ENCODE measurements around the gene TIE1.

The TIE1 gene

GRCh38 chr1:43344267-43344850 lies 43.6 kb downstream of the TIE1 start:
- DNase-seq: no peak

GRCh38 chr1:43345120-43345519 lies 44.3 kb downstream of the TIE1 start:
- DNase-seq: no peak

GRCh38 chr1:43346636-43347035 lies 45.9 kb downstream of the TIE1 start:
- no peak for DNase-seq

DNA sequence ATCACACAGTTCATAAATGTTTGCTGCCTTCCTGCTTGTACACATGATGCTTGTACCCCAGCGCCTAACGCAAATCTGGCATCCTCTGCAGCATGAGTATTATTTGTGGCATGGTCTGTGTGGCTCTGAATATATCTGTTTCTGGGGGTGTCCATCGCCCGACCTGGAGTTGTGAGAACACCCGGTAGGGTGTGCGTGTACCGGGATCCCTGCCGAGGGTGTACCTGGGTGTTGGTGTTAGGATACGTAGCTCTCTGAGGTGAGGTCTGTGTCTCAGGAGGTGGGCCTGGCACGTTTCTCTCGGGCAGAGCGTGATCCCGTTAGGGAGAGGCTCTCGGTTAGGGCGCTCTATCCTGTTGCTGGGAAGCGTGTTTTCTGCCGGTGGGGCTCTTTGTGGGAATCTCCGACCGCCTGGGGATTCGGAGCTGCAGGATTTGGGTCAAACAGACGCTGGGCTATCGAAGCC lies 47.6 kb downstream of the TIE1 start:
- DNase-seq: no peak

GRCh38 chr1:43348809-43349593 lies 48.2 kb downstream of the TIE1 start:
- no peak for DNase-seq

- no peak for DNase-seq
Observed at GRCh38 chr1:43349594-43350306, 49.0 kb downstream of the TIE1 start.

DNA sequence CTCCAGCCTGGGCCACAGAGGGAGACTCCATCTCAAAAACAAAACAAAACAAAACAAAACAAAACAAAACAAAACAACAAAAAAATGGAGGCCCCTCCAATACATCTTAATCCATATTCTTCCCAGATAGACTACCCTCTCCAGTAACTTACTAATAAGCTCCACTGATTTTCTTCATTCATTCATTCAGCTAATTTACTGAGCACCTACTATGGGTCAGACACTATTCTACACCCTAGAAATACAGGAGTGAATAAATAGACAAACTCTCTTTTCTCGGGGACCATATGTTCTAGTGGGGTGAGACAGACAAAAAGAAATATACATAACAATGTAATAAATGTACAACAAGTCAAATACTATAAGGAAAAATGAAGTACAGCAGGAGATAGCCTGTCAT lies 50.2 kb downstream of the TIE1 start:
- DNase-seq: no peak

DNA sequence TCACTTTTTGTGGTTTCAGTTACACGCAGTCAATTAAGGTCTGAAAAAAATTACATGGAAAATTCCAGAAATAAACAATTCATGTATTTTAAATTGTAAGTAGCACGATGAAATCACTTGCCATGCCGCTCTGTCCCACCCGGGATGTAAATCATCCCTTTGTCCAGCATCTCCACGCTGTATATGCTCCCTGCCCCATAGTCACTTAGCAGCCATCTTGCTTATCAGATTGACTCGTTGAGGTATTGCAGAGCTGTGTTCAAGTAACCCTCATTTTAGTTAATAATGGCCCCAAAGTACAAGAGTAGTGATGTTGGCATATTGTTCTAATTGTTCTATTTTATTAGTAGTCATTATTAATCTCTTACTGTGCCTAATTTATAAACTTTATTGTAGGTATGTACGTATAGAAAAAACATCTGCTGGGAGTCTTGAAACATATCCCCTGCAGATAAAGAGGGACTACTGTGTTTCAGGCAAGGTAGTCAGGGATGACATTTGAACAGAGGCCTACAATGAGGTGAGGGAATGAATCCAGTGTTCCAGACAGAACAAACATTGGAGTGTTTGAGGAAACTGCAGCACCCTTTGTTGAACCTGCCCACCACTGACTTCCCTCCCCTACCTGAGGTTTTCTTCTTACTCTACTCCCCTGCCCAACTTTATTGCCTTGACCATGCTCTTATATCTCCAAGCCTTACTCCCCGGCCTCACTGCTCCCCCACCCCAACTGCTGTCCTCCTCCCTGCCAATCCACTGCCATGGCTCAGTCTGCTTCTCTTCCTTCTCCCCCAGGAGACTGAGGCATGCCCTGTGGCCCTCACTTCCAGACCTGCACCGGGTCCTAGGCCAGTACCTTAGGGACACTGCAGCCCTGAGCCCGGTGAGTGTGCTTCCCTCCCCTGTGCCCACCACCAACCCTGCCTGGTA lies 50.9 kb downstream of the TIE1 start:
- DNase-seq: no peak

DNA sequence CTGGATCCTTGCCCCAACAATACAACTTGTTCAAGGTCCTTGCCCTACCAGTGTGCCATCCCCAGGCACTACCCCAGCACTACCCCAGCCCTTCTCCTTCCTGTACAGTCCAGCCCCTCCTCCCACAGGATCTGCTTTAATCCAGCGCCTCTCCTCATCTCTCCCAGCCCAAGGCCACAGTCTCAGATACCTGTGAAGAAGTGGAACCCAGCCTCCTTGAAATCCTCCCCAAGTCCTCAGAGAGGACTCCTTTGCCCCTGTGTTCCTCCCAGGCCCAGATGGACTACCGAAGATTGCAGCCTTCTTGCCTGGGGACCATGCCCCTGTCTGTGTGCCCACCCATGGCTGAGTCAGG lies 51.5 kb downstream of the TIE1 start:
- no peak for DNase-seq

DNA sequence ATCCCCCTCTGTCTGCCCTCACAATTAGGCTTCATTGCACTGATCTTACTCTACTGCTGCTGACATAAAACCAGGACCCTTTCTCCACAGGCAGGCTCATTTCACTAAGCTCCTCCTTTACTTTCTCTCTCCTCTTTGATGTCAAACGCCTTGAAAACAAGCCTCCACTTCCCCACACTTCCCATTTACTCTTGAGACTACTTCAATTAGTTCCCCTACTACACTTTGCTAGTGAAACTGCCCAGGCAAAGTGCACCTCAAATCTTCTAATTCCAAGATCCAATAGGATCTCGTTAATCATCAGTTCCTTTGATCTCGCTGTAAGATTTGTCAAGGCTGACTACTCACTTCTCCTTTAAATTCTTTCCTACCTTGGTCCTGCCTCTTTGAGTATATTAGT lies 52.1 kb downstream of the TIE1 start:
- no peak for DNase-seq

DNA sequence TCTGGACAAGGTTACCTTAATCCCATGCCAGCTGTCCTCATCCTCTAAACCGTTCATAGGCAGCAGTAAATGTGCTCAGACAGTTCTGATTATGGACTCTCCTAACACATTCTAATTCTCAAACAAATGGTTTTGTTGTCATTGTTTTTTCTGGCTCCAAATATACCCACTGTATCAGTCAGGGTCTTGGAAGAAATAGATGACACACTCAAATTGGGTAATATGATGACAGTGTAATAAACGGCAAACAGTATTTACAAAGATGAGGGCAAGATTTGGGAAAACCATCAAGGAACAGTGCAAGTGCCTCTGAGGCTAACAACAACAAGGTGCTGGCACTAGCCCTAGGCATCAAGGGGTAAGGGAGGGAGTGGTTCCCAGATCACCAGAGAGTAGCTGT lies 53.7 kb downstream of the TIE1 start:
- DNase-seq: no peak

- DNase-seq: no peak
Observed at GRCh38 chr1:43354936-43355335, 54.2 kb downstream of the TIE1 start.

GRCh38 chr1:43357251-43357650 lies 56.5 kb downstream of the TIE1 start:
- DNase-seq: no peak

GRCh38 chr1:43358121-43358745 lies 57.5 kb downstream of the TIE1 start:
- peak; percentile 59 for DNase-seq

DNA sequence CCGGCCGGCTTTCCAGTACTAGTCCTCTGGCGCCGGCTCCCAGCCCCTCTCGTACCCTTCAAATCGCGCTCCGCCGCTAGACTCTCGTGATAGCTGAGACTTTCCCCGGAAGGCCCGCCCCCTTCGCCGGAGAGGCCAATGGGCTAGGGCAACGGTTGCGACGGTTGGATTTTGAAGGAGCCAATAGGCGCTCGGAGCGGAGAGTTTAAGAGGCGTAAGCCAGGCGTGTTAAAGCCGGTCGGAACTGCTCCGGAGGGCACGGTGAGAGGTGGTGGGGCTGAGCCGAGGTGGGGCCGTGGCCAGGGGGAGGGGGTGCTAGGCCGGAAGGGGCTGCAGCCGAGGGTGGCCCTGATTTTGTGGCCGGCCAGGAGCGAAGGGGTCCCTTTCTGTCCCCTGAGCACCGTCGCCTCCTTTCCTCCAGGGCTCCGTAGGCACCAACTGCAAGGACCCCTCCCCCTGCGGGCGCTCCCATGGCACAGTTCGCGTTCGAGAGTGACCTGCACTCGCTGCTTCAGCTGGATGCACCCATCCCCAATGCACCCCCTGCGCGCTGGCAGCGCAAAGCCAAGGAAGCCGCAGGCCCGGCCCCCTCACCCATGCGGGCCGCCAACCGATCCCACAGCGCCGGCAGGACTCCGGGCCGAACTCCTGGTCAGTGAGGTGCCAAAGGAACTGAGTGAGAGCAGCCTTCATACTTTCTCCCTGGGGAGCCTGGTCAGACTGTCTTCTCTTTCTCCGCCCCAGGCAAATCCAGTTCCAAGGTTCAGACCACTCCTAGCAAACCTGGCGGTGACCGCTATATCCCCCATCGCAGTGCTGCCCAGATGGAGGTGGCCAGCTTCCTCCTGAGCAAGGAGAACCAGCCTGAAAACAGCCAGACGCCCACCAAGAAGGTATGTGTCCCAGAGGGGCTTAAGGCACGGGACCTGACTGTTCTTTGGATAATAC lies 58.2 kb downstream of the TIE1 start, which contains the start of gene CDC20:
Gene CDC20 (plus strand): TSS at position 236 of the 948 bp plus-strand sequence. CDS start 235 bp downstream, at position 471.
- DNase-seq: peak; percentile 88

DNA sequence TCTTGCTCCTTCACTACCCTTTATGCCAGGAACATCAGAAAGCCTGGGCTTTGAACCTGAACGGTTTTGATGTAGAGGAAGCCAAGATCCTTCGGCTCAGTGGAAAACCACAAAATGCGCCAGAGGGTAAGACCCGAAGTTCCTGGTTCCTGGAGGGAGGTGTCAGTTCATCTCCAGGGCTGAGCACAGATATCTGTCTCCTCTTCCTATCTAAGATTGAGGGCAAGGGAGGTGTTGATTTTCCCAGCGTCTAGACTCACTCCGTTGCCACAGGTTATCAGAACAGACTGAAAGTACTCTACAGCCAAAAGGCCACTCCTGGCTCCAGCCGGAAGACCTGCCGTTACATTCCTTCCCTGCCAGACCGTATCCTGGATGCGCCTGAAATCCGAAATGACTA lies 58.9 kb downstream of the TIE1 start:
- no peak for DNase-seq

DNA sequence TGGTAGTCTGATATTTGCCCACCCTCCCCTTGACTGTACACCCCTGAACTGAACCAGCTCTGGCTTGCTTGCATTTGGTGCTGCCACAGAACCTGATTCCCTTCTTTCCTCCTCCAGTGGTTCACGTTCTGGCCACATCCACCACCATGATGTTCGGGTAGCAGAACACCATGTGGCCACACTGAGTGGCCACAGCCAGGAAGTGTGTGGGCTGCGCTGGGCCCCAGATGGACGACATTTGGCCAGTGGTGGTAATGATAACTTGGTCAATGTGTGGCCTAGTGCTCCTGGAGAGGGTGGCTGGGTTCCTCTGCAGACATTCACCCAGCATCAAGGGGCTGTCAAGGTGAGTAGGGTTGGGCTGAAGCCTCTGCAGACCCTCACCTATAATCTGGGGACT lies 59.8 kb downstream of the TIE1 start:
- DNase-seq: no peak

- DNase-seq: no peak
Observed at GRCh38 chr1:43363283-43363934, 62.6 kb downstream of the TIE1 start.

DNA sequence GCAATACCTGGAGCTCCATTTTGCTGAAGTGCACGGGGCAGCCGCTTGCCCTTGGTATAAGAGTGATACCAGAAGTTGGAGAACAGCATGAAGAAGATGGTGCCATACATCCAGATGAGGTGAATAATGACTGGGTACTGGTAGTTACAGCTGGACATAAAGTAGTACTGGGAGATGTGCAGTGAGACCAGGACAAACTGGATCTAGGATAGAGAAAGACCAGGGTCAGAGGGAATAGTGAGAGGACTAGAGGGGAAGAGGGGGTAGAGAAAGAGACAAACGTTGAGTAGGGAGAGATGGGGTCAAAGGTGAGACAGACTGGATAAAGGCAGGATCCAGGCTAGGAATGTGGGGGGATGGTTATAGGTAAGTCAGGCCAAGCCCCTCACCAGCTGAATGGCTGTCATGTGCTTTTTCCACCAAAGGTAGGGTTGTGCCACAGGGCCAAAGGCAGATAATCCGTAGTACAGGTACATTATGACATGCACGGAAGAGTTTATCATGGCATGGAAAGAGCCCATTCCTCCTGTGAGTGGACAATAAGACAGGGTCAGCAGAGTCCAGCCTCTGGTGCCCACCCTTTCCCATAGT lies 63.2 kb downstream of the TIE1 start:
- no peak for DNase-seq

DNA sequence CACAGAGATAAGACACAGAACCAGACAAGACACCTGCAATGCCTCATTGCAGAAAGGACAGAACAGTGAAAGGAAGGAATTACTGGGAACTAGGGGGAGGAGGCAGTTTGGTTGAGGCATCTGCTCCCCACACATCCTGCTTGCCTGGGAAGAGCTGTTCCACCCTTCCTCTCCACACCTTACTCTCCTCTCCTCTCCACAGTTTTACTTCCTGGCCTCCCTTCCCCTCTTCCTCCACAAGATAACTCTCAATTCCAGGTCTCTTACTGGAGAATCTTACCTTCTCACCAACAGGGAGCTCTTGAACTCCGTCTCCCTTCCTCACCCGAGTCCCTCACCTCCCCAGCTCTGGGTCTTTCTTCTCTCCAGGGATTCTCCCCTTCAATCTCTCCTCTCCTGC lies 64.9 kb downstream of the TIE1 start:
- DNase-seq: no peak
